SW 1271 (cell line): ENCODE results near the gene NAGPA.
"Not testable (repeated sequence)": the region's sequence is repeated elsewhere in the genome, so short reads cannot be mapped to it uniquely, and the experiment has no call there.

Experiments used
- DNase-seq, 2 experiments: peaks; one replicate each; lab custom pipeline; 2025; lab: John Stamatoyannopoulos, UW

The NAGPA gene

GRCh38 chr16:5060073-5060641 is 26.4 kb upstream of the NAGPA start:
- no peak for DNase-seq

- DNase-seq = no peak
Observed at GRCh38 chr16:5059386-5060072, 25.8 kb upstream of the NAGPA start.

GRCh38 chr16:5058476-5058875 is 24.7 kb upstream of the NAGPA start:
- no peak for DNase-seq

- DNase-seq = no peak
Observed at GRCh38 chr16:5056352-5056751, 22.6 kb upstream of the NAGPA start.

GRCh38 chr16:5054876-5055865 is 21.4 kb upstream of the NAGPA start:
- DNase-seq = no peak

GRCh38 chr16:5046914-5047313 is 13.2 kb upstream of the NAGPA start:
- no peak for DNase-seq

GRCh38 chr16:5045499-5046115 is 11.9 kb upstream of the NAGPA start:
- no peak for DNase-seq

GRCh38 chr16:5044581-5044980 is 10.8 kb upstream of the NAGPA start:
- DNase-seq = not testable (repeated sequence)

GRCh38 chr16:5044011-5044540 is 10.3 kb upstream of the NAGPA start:
- no peak for DNase-seq

GRCh38 chr16:5042574-5043171 is 8.9 kb upstream of the NAGPA start:
- DNase-seq = no peak

- DNase-seq = no peak
Observed at GRCh38 chr16:5041600-5042133, 7.9 kb upstream of the NAGPA start.

GRCh38 chr16:5040451-5040850 is 6.7 kb upstream of the NAGPA start:
- no peak for DNase-seq

- DNase-seq = no peak
Observed at GRCh38 chr16:5036228-5037156, 2.8 kb upstream of the NAGPA start.

GRCh38 chr16:5035909-5036227 is 2.1 kb upstream of the NAGPA start:
- no peak for DNase-seq

GRCh38 chr16:5034167-5034523 is 410 bp upstream of the NAGPA start:
- DNase-seq = no peak

GRCh38 chr16:5032748-5033167 is 977 bp downstream of the NAGPA start:
- DNase-seq = no peak

GRCh38 chr16:5031601-5032000 is 2.1 kb downstream of the NAGPA start:
- no peak for DNase-seq

GRCh38 chr16:5030251-5030870 is 3.4 kb downstream of the NAGPA start:
- DNase-seq = no peak

- DNase-seq = no peak
Observed at GRCh38 chr16:5028950-5029475, 4.7 kb downstream of the NAGPA start.
